ENCODE data around the gene SNN.

The SNN gene

GRCh38 chr16:11727796-11728543, 59.7 kb downstream of the SNN start:
- TF ChIP-seq CTCF (IDR thresholded peaks at IDR 0.05; ENCODE audit: insufficient read depth, missing control alignments) = no peak
- DNase-seq (ENCODE audit: insufficient read length, low spot score) (no peak), FAIRE-seq (no peak)
